ENCODE measurements around the gene DEFB114.

DNA sequence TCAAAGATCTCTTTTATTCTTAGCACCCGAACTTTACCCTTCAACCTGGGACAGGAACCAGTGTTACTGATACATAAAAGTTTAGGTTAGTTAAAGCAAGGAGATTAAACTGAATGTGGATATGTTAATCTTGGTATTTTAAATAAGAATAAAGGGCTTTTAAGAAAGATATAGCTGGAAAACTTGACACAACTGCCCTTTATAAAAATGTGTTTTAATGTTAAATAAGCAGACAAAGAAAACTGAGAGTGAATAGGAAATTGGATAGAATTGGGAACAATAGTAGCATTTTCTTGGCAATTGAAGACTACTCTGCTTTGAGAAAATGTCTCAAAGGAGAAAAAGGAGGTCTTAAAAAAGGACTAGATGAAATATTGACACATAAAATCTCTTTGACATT, 51.8 kb downstream of the DEFB114 start:
- TF ChIP-seq CTCF (IDR thresholded peaks at IDR 0.05; ENCODE audit: insufficient read depth, low read length): no peak
- TF ChIP-seq REST (IDR thresholded peaks at IDR 0.05; ENCODE audit: insufficient replicate concordance, low read depth): no peak
- no peak for TF ChIP-seq POLR2AphosphoS5 (IDR thresholded peaks at IDR 0.05; ENCODE audit: low read depth)
- TF ChIP-seq GABPA (IDR thresholded peaks at IDR 0.05; ENCODE audit: low read depth): no peak

Data from HL-60 (cell line).